Naive thymus-derived CD4-positive, alpha-beta T cell (primary cell): ENCODE measurements around the gene RAB31. TPM values are rescaled to one million over a fixed set of nuclear protein-coding genes. Genes with fewer than 3 reads are reported as not detected.

Source experiments
- ATAC-seq: fragments of 150-1000 bp; cut with Tn5 transposase; 2 replicates; pipeline ENCODE4 v1.10.0; 2021; ENCODE audit warnings: mild to moderate bottlenecking, moderate library complexity
- CTCF ChIA-PET: fragments of 350-600 bp; sonication (Branson Sonifier 250); formaldehyde crosslinking; loops from one replicate; lab custom pipeline; 2021; ENCODE audit warnings: antibody characterized with exemption; lab: Charles Lee
- POLR2A ChIA-PET: fragments of 350-600 bp; sonication (Branson Sonifier 250); formaldehyde crosslinking; loops from one replicate; lab custom pipeline; 2021; ENCODE audit warnings: antibody characterized with exemption, inconsistent platforms; lab: Charles Lee
- DNase-seq, 9 donors: peaks; one replicate each; pipeline versions ENCODE4 v3.0.0 to v3.0.0-alpha.2; 2020 to 2022; ENCODE audit warnings: mixed read lengths in 1 of 9
- H3K27ac ChIP-seq: one replicate; pipeline ENCODE4 v1.7.0; 2013; ENCODE audit warnings: mild to moderate bottlenecking, low read depth, low read length, moderate library complexity
- H3K27me3 ChIP-seq, 2 donors: one replicate each; pipeline ENCODE4 v1.7.0; 2013; ENCODE audit warnings: low read length in 2 of 2, mild to moderate bottlenecking in 2 of 2, moderate library complexity in 2 of 2; ENCODE audit not compliant: control insufficient read depth in 2 of 2, insufficient read depth in 2 of 2
- H3K36me3 ChIP-seq, 3 experiments: 1 replicate in 2 of 3; 2 replicates in 1 of 3; pipeline ENCODE4 v1.7.0; 2013; ENCODE audit warnings: low read length in 3 of 3, mild to moderate bottlenecking in 3 of 3, moderate library complexity in 1 of 3; ENCODE audit not compliant: insufficient read depth in 3 of 3, control insufficient read depth in 2 of 3
- H3K4me1 ChIP-seq, 2 donors: one replicate each; pipeline ENCODE4 v1.7.0; 2013; ENCODE audit warnings: low read length in 2 of 2, mild to moderate bottlenecking in 2 of 2, moderate library complexity in 1 of 2; ENCODE audit not compliant: control insufficient read depth in 2 of 2, insufficient read depth in 2 of 2
- H3K4me3 ChIP-seq: 2 replicates; pipeline ENCODE4 v1.7.0; 2013; ENCODE audit warnings: mild to moderate bottlenecking, low read length
- H3K9me3 ChIP-seq, 3 experiments: 1 replicate in 2 of 3; 2 replicates in 1 of 3; pipeline ENCODE4 v1.7.0; 2013; ENCODE audit warnings: low read length in 3 of 3; ENCODE audit not compliant: control insufficient read depth in 2 of 3
- H3K27ac Mint-ChIP-seq, 9 donors: one replicate each; pipeline ENCODE4 v1.8.0; 2020 to 2022; ENCODE audit warnings: mixed read lengths in 9 of 9, mild to moderate bottlenecking in 8 of 9, moderate library complexity in 5 of 9, inconsistent platforms in 2 of 9
- H3K27me3 Mint-ChIP-seq, 5 donors: one replicate each; pipeline ENCODE4 v1.8.0; 2021 to 2022; ENCODE audit warnings: mixed read lengths in 5 of 5, mild to moderate bottlenecking in 1 of 5
- H3K36me3 Mint-ChIP-seq, 5 donors: one replicate each; pipeline ENCODE4 v1.8.0; 2020 to 2022; ENCODE audit warnings: mixed read lengths in 5 of 5, mild to moderate bottlenecking in 3 of 5, inconsistent platforms in 1 of 5
- H3K4me1 Mint-ChIP-seq, 7 donors: one replicate each; pipeline ENCODE4 v1.8.0; 2020 to 2022; ENCODE audit warnings: mixed read lengths in 7 of 7, mild to moderate bottlenecking in 3 of 7, inconsistent platforms in 1 of 7
- H3K4me3 Mint-ChIP-seq, 10 donors: one replicate each; pipeline ENCODE4 v1.8.0; 2020 to 2022; ENCODE audit warnings: mild to moderate bottlenecking in 10 of 10, mixed read lengths in 10 of 10, moderate library complexity in 6 of 10, inconsistent platforms in 2 of 10
- H3K9me3 Mint-ChIP-seq, 11 donors: one replicate each; pipeline ENCODE4 v1.8.0; 2020 to 2022; ENCODE audit warnings: mixed read lengths in 11 of 11, mild to moderate bottlenecking in 4 of 11, inconsistent platforms in 1 of 11, moderate library complexity in 1 of 11
- intact Hi-C, 2 donors: fragments of 100-400 bp; cut with micrococcal nuclease; formaldehyde crosslinking; loops; one replicate each; pipeline ENCODE4 v1.15.1; 2023
- polyA plus RNA-seq, 2 donors: library from polyadenylated mRNA; unstranded; fragments of 300-500 nt; fragmentation: Illumina TruSeq; gene quantifications; one replicate each; pipeline ENCODE4 v1.2.3, GENCODE V29; 2021
- total RNA-seq, 6 experiments: library from RNA in 5 of 6; stranded (reverse) in 5 of 6; gene quantifications; 1 replicate in 5 of 6; 2 replicates in 1 of 6; pipeline ENCODE4 v1.2.3 and lab custom pipeline; 2021 to 2026

The RAB31 gene
- total and polyA plus RNA-seq, 7 experiments from 2014 or later, result 0.41 to 48.6 (median 2.3) TPM

DNA sequence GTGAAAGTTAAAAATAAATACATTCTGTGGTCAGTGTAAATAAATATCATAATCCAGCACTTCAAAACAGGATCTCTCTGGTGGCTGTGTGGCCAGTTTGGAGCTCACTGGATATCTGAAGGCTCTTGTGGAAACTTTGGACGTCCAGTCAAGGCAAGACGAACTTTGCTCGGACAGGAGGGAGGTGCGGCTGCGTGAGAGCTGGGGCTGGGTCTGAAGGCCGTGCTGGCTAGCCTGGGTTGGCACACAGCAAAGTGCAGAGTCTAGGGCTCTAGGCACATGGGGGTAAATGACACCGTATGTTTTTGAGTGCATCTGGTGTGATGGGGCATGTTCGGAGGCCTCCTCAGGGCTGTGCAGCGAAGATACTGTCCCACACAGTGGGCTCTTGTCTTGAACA is 98.8 kb downstream of the RAB31 start:
- no peak for ATAC-seq
- POLR2A ChIA-PET, result no interaction called here

GRCh38 chr18:9808295-9809241 is 100.5 kb downstream of the RAB31 start:
- no peaks in the 10 kb centered on the region for H3K27me3 ChIP-seq
- intact Hi-C loops, result no loop called here
- CTCF ChIA-PET, result no interaction called here
- Mint-ChIP-seq H3K36me3 (peaks cover 0 to 9% (median 0%) of the 10 kb centered on the region in 5 donors), H3K27ac (no peak overlapping the region), H3K27me3 (peaks cover 2 to 30% (median 6%) of the 10 kb centered on the region in 5 donors), H3K4me1 (peaks cover 0 to 1% (median 0%) of the 10 kb centered on the region in 7 donors), H3K4me3 (no peak overlapping the region), H3K9me3 (peaks cover 0 to 8% (median 0%) of the 10 kb centered on the region in 11 donors)
- POLR2A ChIA-PET, result no interaction called here
- H3K9me3 ChIP-seq, result no peaks in the 10 kb centered on the region
- H3K36me3 ChIP-seq, result no peaks in the 10 kb centered on the region
- no peak overlapping the region for H3K27ac ChIP-seq
- H3K4me1 ChIP-seq, result no peaks in the 10 kb centered on the region
- ATAC-seq (no peak), DNase-seq (no peak)
- no peak overlapping the region for H3K4me3 ChIP-seq

More for the DNA sequence above, 98.8 kb downstream of the RAB31 start:
- Histone ChIP-seq H3K4me1 (no peaks in the 10 kb centered on the region), H3K4me3 (no peak overlapping the region), H3K27ac (no peak overlapping the region), H3K9me3 (no peaks in the 10 kb centered on the region), H3K36me3 (no peaks in the 10 kb centered on the region), H3K27me3 (no peaks in the 10 kb centered on the region)
- Mint-ChIP-seq H3K4me1 (peaks cover 0 to 1% (median 0%) of the 10 kb centered on the region in 7 donors), H3K27me3 (peaks cover 2 to 33% (median 15%) of the 10 kb centered on the region in 5 donors), H3K27ac (no peak overlapping the region), H3K9me3 (peaks cover 0 to 8% (median 0%) of the 10 kb centered on the region in 11 donors), H3K36me3 (peaks cover 0 to 9% (median 0%) of the 10 kb centered on the region in 5 donors), H3K4me3 (no peak overlapping the region)
- intact Hi-C loops, result no loop called here
- CTCF ChIA-PET, result no interaction called here
- no peak for DNase-seq

GRCh38 chr18:9809697-9810096 is 101.6 kb downstream of the RAB31 start:
- Mint-ChIP-seq H3K27ac (no peak overlapping the region), H3K27me3 (peaks cover 2 to 20% (median 5%) of the 10 kb centered on the region in 5 donors), H3K36me3 (peaks cover 0 to 7% (median 0%) of the 10 kb centered on the region in 5 donors), H3K4me3 (no peak overlapping the region), H3K9me3 (peaks cover 0 to 6% (median 0%) of the 10 kb centered on the region in 11 donors), H3K4me1 (peaks cover 0 to 1% (median 0%) of the 10 kb centered on the region in 7 donors)
- H3K4me3 ChIP-seq, result no peak overlapping the region
- DNase-seq (no peak), ATAC-seq (no peak)
- no peaks in the 10 kb centered on the region for H3K9me3 ChIP-seq
- H3K27me3 ChIP-seq, result no peaks in the 10 kb centered on the region
- no peaks in the 10 kb centered on the region for H3K4me1 ChIP-seq
- ChIA-PET CTCF (no interaction called here), POLR2A (no interaction called here)
- intact Hi-C loops, result no loop called here
- no peaks in the 10 kb centered on the region for H3K36me3 ChIP-seq
- H3K27ac ChIP-seq, result no peak overlapping the region

DNA sequence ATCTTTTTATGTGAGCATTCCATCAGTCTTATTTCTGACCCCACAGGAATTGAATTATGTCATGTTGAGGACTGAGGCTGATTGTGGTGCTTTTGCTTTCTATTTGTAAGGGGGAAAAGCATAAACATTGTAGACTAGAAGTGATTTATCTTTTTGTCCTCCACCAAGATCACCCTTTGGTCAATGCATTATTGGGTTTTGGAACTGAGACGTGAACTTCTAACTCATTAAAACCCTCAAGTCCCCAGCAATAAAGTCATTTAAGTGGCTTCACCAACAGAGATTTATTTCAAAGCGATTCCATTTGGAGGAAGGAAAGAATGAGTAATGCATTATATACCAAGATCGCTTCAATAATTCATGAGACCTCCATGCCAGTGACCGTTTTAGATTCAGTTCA is 102.2 kb downstream of the RAB31 start:
- no peak for DNase-seq
- Mint-ChIP-seq H3K4me3 (no peak overlapping the region), H3K27me3 (peaks cover 2 to 18% (median 4%) of the 10 kb centered on the region in 5 donors), H3K9me3 (peaks cover 0 to 3% (median 0%) of the 10 kb centered on the region in 11 donors), H3K36me3 (peaks cover 0 to 3% (median 0%) of the 10 kb centered on the region in 5 donors), H3K27ac (no peak overlapping the region), H3K4me1 (peaks cover 0 to 1% (median 0%) of the 10 kb centered on the region in 7 donors)
- ATAC-seq, result no peak
- ChIA-PET CTCF (no interaction called here), POLR2A (no interaction called here)
- Histone ChIP-seq H3K4me1 (no peaks in the 10 kb centered on the region), H3K36me3 (no peaks in the 10 kb centered on the region), H3K27me3 (no peaks in the 10 kb centered on the region), H3K9me3 (no peaks in the 10 kb centered on the region), H3K4me3 (no peak overlapping the region), H3K27ac (no peak overlapping the region)
- intact Hi-C loops, result no loop called here

DNA sequence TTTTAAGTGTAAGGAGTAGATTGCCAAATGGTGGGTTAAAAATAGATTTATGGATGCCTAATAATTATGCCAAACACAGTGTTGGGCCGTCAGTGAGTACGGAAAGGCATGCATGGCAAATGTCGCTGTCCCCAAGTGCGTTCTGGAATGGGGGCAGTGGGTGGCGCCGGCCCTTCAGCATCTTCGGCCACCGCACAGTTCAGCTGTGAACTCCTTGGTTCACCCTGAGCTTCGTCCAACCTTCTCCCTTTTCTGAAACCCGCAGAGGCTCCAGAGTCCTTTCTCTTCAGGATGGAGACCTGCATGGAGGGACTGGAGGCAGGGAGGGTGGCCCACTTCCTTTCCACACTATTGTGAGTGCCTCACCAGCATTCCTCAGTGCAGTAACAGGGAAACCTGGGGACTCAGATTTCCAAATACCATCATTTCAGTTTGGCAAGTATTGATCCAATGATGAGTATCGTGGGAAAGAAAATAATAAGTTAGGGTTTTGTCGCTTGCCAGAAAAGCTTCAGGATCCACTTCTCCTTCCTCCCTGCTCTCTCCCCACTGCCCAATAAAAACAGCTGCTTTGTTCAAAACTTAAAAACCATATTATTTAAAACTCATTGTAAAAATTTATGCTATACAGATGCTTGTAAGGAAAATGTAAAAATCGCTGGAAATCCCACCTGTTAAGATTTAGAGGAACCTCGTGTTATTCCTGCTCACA is 103.0 kb downstream of the RAB31 start:
- Mint-ChIP-seq H3K4me1 (peaks cover 0 to 1% (median 0%) of the 10 kb centered on the region in 7 donors), H3K9me3 (no peaks in the 10 kb centered on the region), H3K27ac (no peak overlapping the region), H3K4me3 (no peak overlapping the region), H3K36me3 (no peaks in the 10 kb centered on the region), H3K27me3 (peaks cover 0 to 15% (median 2%) of the 10 kb centered on the region in 5 donors)
- Histone ChIP-seq H3K27me3 (no peaks in the 10 kb centered on the region), H3K4me3 (no peak overlapping the region), H3K4me1 (no peaks in the 10 kb centered on the region), H3K27ac (no peak overlapping the region), H3K9me3 (no peaks in the 10 kb centered on the region), H3K36me3 (no peaks in the 10 kb centered on the region)
- ATAC-seq (no peak), DNase-seq (no peak)
- ChIA-PET POLR2A (no interaction called here), CTCF (no interaction called here)
- intact Hi-C loops, result no loop called here

GRCh38 chr18:9811978-9812377 is 103.9 kb downstream of the RAB31 start:
- Histone ChIP-seq H3K4me3 (no peak overlapping the region), H3K4me1 (no peaks in the 10 kb centered on the region), H3K27ac (no peak overlapping the region), H3K36me3 (no peaks in the 10 kb centered on the region), H3K27me3 (no peaks in the 10 kb centered on the region), H3K9me3 (no peaks in the 10 kb centered on the region)
- POLR2A ChIA-PET, result no interaction called here
- Mint-ChIP-seq H3K27ac (no peak overlapping the region), H3K4me3 (no peak overlapping the region), H3K27me3 (peaks cover 0 to 12% (median 8%) of the 10 kb centered on the region in 5 donors), H3K4me1 (no peaks in the 10 kb centered on the region), H3K9me3 (no peaks in the 10 kb centered on the region), H3K36me3 (no peaks in the 10 kb centered on the region)
- intact Hi-C loops, result no loop called here
- CTCF ChIA-PET, result no interaction called here
- DNase-seq (no peak), ATAC-seq (no peak)
